GM18505 (cell line): ENCODE data around the gene CPNE4.
"Not testable (repeated sequence)": the region's sequence is repeated elsewhere in the genome, so short reads cannot be mapped to it uniquely, and the experiment has no call there.

Experiments used
- ATAC-seq: cut with Tn5 transposase; IDR thresholded peaks from one replicate; pipeline ENCODE4 v1.9.1; 2021; ENCODE audit not compliant: unreplicated experiment
- POLR2A ChIP-seq: IDR thresholded peaks from 4 replicates; pipeline ENCODE4 v1.6.1; 2011; ENCODE audit warnings: borderline replicate concordance; ENCODE audit not compliant: insufficient read depth, insufficient read length; ENCODE audit errors: extremely low read depth

Gene CPNE4

GRCh38 chr3:131901686-131902085 is 133.1 kb downstream of the CPNE4 start:
- no peak for TF ChIP-seq POLR2A

DNA sequence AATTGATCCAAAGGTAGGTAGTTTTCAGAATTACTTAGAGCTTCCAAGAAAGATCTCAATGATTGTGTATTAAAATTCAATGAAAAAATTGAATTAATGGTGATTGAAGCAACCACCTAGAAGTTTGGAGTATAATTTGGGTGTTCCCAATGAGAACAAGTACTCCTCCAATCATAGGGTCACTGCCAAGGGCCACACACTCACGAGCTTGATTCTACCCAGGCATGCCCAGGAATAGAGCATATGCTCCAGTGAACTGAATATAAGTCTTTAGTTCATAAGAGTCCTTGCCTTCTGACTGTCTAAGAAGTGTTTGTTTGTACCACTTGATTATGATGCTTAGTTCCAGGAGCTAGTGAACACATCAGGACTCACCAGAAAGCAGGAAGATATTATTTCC is 133.9 kb downstream of the CPNE4 start:
- TF ChIP-seq POLR2A: no peak
- no peak for ATAC-seq

More at GRCh38 chr3:131901686-131902085, 133.1 kb downstream of the CPNE4 start:
- no peak for ATAC-seq

- ATAC-seq: no peak
- no peak for TF ChIP-seq POLR2A
Observed at GRCh38 chr3:131899021-131899420, 135.8 kb downstream of the CPNE4 start.

GRCh38 chr3:131898346-131898745 is 136.5 kb downstream of the CPNE4 start:
- no peak for ATAC-seq
- TF ChIP-seq POLR2A: no peak

DNA sequence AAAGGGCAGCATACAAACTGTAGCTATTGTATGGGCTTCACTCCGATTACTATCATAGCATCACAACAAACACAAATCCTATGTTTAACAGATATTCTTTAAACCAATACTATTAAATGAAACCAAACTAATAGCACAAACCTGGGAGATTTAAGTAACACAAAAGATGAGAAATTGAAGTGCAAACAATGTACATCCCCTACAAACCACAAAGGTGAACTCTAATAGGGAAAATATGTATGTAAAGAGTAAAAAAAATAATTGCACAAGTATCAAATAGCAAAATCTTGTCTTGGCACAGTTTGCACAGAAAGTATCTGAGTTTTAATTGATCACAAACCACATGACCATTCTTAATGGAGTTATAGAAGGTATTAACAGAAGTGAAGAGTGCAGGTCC is 138.5 kb downstream of the CPNE4 start:
- TF ChIP-seq POLR2A: no peak
- no peak for ATAC-seq

GRCh38 chr3:131895766-131896165 is 139.0 kb downstream of the CPNE4 start:
- no peak for TF ChIP-seq POLR2A
- no peak for ATAC-seq

- no peak for ATAC-seq
- no peak for TF ChIP-seq POLR2A
Observed at GRCh38 chr3:131892331-131892730, 142.5 kb downstream of the CPNE4 start.

GRCh38 chr3:131885871-131886270 is 148.9 kb downstream of the CPNE4 start:
- not testable (repeated sequence) for ATAC-seq

- no peak for TF ChIP-seq POLR2A
- no peak for ATAC-seq
Observed at GRCh38 chr3:131883711-131884407, 151.0 kb downstream of the CPNE4 start.

GRCh38 chr3:131883086-131883485 is 151.7 kb downstream of the CPNE4 start:
- ATAC-seq: no peak
- TF ChIP-seq POLR2A: no peak

GRCh38 chr3:131881777-131882176 is 153.0 kb downstream of the CPNE4 start:
- no peak for ATAC-seq
- TF ChIP-seq POLR2A: no peak

- no peak for ATAC-seq
- TF ChIP-seq POLR2A: no peak
Observed at GRCh38 chr3:131880948-131881347, 153.9 kb downstream of the CPNE4 start.

DNA sequence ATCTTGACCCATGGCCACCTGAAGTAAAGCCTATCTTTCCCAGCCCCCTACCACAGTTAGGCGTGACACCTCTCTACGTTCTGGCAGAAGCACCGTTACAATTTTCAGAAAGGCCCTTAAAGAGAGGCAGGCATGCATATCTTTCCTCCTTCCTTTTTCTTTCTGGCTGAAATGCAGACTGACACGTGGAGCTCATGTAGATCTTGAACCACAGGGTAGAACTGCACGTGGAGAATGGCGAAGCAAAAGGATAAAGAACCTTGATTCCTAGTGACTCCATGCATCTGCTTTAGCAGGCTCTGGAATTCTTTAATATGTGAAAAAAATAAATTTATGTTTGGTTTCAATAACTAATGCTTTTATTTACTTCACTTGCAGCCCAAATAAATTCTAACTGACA is 166.6 kb downstream of the CPNE4 start:
- no peak for ATAC-seq
- TF ChIP-seq POLR2A: no peak

DNA sequence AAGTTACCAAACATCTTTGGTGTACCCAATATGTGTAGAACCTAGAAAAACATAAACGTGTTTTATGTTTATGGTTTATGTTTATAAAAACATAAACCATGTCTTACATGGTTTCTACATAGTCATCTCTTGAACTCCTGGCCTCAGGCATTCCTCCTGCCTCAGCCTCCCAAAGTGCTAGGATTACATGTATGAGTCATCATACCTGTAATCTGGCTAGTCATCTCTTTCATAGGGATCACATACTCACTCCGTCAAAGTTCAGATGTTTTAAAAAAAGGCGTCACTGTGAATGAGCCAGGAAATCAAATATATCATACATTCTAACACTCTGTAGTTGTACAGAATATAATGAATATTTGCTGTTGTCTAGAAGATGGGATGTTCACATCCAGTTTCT is 178.6 kb downstream of the CPNE4 start:
- ATAC-seq: no peak

GRCh38 chr3:131850223-131850622 is 184.6 kb downstream of the CPNE4 start:
- TF ChIP-seq POLR2A: no peak
- no peak for ATAC-seq

More for the DNA sequence above, 178.6 kb downstream of the CPNE4 start:
- TF ChIP-seq POLR2A: no peak

GRCh38 chr3:131849616-131850015 is 185.2 kb downstream of the CPNE4 start:
- no peak for ATAC-seq
- no peak for TF ChIP-seq POLR2A

- no peak for ATAC-seq
Observed at GRCh38 chr3:131847966-131848510, 186.8 kb downstream of the CPNE4 start.

More at GRCh38 chr3:131847966-131848510, 186.8 kb downstream of the CPNE4 start:
- TF ChIP-seq POLR2A: no peak
